Measurements from ENCODE around the gene SPDYE4.

Gene SPDYE4

DNA sequence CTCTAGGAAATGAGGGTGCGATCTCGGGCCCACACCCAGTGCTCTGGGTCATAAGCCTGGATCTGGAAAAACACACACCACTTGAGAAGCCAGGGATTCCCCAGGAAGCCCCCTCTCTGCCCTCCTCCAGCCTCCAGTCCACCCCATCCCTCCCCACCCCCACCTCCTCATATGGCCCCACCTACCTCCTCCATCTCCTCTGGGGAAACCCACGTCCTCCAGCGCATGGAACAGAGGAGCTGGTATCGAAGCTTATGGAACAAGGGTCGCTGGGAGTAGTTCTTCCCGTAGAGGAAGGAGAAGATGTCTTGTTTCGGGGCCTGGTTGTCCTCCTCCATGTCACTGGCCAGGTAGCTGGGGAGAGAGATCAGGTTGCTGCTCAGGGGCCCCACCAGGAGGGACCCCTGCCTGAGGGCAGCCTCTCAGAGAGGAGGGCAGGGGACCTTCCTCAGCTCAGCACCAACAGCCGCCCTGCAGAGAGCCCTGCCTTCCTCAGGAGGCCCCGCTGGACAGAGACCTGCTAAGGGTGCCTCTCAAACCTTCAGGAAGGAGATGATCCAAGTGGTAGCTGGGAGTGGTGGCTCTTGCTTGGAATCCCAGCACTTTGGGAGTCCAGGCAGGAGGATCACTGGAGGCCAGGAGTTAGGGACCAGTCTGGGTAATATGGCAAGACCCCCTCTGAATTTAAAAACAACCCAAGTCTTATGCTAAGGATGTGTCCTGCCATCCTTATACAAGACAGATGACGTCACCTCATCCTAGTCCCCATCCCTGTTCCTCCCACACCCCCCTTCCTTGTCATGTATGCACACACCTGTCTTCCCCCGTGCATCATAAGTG, 5.0 kb downstream of the SPDYE4 start:
- no peaks in the 10 kb centered on the region for H3K4me1 ChIP-seq (ENCODE audit: control insufficient read depth, insufficient read depth, low read length)
- no CpG with 5 or more reads among the region's 12 CpGs for WGBS (ENCODE audit: insufficient coverage, insufficient read length)
- H3K27ac ChIP-seq (ENCODE audit: low read length), result no peak overlapping the region
- DNase-seq (ENCODE audit: low read depth, low spot score), result no peak
- H3K9me3 ChIP-seq (ENCODE audit: control insufficient read depth, insufficient read depth, low read length), result no peaks in the 10 kb centered on the region
- no peak overlapping the region for H3K4me3 ChIP-seq (ENCODE audit: low read length)
- no peaks in the 10 kb centered on the region for H3K27me3 ChIP-seq (ENCODE audit: control insufficient read depth, insufficient read depth, low read length)
- no peaks in the 10 kb centered on the region for H3K36me3 ChIP-seq (ENCODE audit: control insufficient read depth, insufficient read depth, low read length)

DNA sequence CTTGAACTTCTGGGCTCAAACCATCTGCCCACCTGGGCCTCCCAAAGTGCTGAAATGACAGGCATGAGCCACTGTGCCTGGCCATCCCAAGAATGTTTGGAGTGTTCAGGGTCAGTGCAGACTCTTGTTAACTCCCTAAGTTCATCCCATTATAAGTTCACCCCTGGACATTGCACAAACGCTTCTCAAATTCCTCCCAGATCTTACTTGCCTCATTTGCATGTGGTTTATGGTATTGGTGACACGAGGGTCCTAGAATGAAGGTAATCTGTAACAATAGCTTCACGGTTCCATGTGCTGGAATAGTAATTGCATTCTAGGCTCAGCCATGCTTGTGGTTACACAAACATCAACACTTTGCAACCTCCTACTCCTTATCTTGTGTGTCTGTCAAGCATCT, 8.7 kb downstream of the SPDYE4 start:
- H3K27ac ChIP-seq (ENCODE audit: low read length), result no peak overlapping the region
- H3K4me3 ChIP-seq (ENCODE audit: low read length), result no peak overlapping the region
- no peaks in the 10 kb centered on the region for H3K9me3 ChIP-seq (ENCODE audit: control insufficient read depth, insufficient read depth, low read length)
- no peaks in the 10 kb centered on the region for H3K36me3 ChIP-seq (ENCODE audit: control insufficient read depth, insufficient read depth, low read length)
- no peaks in the 10 kb centered on the region for H3K4me1 ChIP-seq (ENCODE audit: control insufficient read depth, insufficient read depth, low read length)
- no peak for DNase-seq (ENCODE audit: low read depth, low spot score)
- WGBS (ENCODE audit: insufficient coverage, insufficient read length), result no CpG with 5 or more reads among the region's 3 CpGs
- no peaks in the 10 kb centered on the region for H3K27me3 ChIP-seq (ENCODE audit: control insufficient read depth, insufficient read depth, low read length)

DNA sequence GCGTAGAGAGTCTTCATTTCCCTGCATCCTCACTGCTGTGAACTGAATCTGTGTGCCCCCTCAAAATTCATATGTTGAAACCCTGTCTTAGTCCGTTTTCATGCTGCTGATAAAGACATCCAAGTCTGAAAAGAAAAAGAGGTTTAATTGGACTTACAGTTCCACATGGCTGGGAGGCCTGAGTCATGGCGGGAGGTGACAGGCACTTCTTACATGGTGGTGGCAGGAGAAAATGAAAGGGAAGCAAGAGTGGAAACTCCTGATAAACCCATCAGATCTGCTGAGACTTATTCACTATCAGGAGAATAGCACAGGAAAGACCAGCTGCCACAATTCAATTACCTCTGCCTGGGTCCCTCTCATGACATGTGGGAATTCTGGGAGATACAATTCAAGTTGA, 10.6 kb downstream of the SPDYE4 start:
- Histone ChIP-seq H3K9me3 (ENCODE audit: control insufficient read depth, insufficient read depth, low read length) (no peaks in the 10 kb centered on the region), H3K27me3 (ENCODE audit: control insufficient read depth, insufficient read depth, low read length) (no peaks in the 10 kb centered on the region), H3K36me3 (ENCODE audit: control insufficient read depth, insufficient read depth, low read length) (no peaks in the 10 kb centered on the region), H3K27ac (ENCODE audit: low read length) (no peak overlapping the region), H3K4me3 (ENCODE audit: low read length) (no peak overlapping the region), H3K4me1 (ENCODE audit: control insufficient read depth, insufficient read depth, low read length) (no peaks in the 10 kb centered on the region)
- no CpG with 5 or more reads among the region's 3 CpGs for WGBS (ENCODE audit: insufficient coverage, insufficient read length)
- DNase-seq (ENCODE audit: low read depth, low spot score), result no peak

DNA sequence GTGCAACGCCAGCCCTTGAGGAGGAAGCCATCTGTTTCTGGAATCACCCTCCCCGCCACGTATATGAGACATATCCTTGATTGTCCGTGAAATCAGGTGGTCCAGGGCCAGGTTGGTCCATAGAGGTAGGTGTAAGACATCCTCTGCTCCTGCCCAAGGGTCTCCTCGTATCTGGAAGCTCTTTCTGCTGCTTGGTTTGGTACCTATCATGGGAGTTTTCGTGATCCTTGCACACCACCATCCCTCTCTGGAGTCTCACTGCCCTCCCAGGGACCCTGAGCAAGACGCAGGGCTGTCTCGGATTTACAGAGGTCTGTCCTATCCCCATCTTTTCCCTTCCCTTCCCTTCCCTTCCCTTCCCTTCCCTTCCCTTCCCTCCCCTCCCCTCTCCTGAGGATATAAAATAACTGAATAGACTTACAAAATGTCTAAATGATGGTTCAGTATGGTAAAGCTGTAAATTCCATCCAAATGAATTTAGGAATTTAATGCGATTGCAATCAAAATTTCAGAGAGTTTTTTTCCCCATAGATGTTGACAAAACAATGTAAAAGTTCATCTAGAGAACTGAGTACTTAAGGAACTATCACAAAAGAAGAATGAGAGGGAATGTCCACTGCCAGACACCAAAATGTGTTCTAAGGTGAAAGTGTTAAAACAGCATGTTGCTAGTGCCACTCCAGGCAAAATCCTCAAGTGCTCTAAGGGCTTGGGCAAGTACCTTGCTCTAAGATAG, 11.7 kb downstream of the SPDYE4 start:
- no peaks in the 10 kb centered on the region for H3K27me3 ChIP-seq (ENCODE audit: control insufficient read depth, insufficient read depth, low read length)
- no peaks in the 10 kb centered on the region for H3K9me3 ChIP-seq (ENCODE audit: control insufficient read depth, insufficient read depth, low read length)
- H3K4me3 ChIP-seq (ENCODE audit: low read length), result peak overlapping the region; percentile 68; the same call in 1 of the 2 replicates
- DNase-seq (ENCODE audit: low read depth, low spot score), result peak; percentile 11
- no peaks in the 10 kb centered on the region for H3K36me3 ChIP-seq (ENCODE audit: control insufficient read depth, insufficient read depth, low read length)
- no CpG with 5 or more reads among the region's 9 CpGs for WGBS (ENCODE audit: insufficient coverage, insufficient read length)
- H3K27ac ChIP-seq (ENCODE audit: low read length), result no peak overlapping the region
- no peaks in the 10 kb centered on the region for H3K4me1 ChIP-seq (ENCODE audit: control insufficient read depth, insufficient read depth, low read length)

DNA sequence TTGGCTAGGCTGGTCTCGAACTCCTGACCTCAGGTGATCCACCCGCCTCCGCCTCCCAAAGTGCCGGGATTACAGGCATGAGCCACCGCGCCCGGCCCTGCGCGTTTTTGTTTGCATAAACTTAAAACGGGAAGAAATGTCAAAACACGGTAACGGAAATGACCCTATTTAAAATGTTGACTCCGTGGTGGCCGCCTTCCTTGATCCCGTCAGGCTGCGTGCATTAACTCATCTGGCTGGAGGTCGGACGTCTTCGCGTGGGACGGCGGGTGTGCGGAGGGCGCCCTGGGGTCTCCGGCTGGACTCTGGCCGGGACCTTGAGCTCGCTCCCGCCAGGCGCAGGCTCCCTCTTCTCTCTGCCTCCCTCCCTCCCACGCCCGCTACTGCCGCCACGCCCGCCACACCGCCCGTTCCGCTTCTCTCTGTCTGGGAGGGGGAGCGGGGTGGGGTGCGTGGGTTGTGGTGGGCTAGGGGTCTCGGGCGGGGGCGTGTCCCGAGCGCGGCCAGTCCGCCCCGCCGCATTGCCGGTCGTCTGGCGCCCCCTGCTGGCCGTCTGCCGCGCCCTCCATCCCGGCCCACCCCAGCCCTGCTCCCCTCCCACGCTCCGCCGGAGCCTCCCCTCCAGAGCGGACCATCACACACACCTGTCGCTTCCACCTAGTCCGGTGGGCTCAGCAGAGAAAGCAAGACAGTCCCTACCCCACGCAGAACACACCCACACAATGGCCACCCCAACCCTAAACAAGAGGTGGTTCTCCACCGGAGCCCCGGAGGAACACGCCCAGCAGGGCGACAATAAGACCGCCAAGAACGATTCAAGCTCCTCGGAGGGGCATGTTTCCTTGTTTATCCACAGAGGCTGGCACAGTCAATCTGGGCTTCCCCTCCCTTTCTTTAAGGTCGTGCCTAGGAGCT, 12.5 kb downstream of the SPDYE4 start:
- no CpG with 5 or more reads among the region's 70 CpGs for WGBS (ENCODE audit: insufficient coverage, insufficient read length)
- H3K27me3 ChIP-seq (ENCODE audit: control insufficient read depth, insufficient read depth, low read length), result no peaks in the 10 kb centered on the region
- H3K4me3 ChIP-seq (ENCODE audit: low read length), result peak overlapping the region; percentile 68; the same call in 1 of the 2 replicates
- H3K4me1 ChIP-seq (ENCODE audit: control insufficient read depth, insufficient read depth, low read length), result no peaks in the 10 kb centered on the region
- H3K36me3 ChIP-seq (ENCODE audit: control insufficient read depth, insufficient read depth, low read length), result no peaks in the 10 kb centered on the region
- no peaks in the 10 kb centered on the region for H3K9me3 ChIP-seq (ENCODE audit: control insufficient read depth, insufficient read depth, low read length)
- H3K27ac ChIP-seq (ENCODE audit: low read length), result no peak overlapping the region
- peak; percentile 11 for DNase-seq (ENCODE audit: low read depth, low spot score)

DNA sequence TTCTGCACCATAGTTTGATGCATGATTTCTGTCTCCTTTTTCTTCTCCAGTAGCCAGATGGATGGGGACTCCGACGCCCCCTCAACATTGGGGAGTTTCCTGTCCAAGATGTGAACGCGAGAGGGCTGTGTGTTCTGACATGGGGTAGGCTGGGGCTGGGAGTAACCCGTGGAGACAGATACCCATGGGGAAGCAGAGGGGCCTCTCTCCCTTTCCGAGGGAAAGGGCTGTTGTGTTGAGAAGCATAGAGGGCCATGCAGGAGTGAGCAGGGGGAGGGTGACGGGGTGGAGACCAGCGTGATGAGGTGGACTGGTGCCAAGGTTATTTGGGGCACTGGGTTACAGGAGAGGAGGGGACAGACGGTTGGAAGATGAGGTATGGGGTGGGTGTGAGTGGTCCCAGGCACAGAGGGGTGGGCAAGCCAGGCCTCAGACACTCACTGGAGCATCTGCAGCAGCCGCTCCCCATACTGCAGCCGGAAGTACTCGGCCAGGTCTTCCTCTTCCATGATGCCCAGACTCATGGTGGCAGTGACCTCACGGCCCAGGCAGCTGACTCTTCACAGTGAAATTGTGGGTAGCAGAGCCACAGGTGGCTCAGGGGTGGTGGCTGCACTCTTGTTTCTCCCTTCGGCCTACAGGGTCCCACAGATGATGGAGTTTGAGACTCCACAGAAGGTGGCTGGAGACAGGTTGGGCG, 14.1 kb downstream of the SPDYE4 start:
- H3K9me3 ChIP-seq (ENCODE audit: control insufficient read depth, insufficient read depth, low read length), result no peaks in the 10 kb centered on the region
- no peaks in the 10 kb centered on the region for H3K4me1 ChIP-seq (ENCODE audit: control insufficient read depth, insufficient read depth, low read length)
- no peaks in the 10 kb centered on the region for H3K36me3 ChIP-seq (ENCODE audit: control insufficient read depth, insufficient read depth, low read length)
- H3K4me3 ChIP-seq (ENCODE audit: low read length), result no peak overlapping the region
- H3K27me3 ChIP-seq (ENCODE audit: control insufficient read depth, insufficient read depth, low read length), result no peaks in the 10 kb centered on the region
- no CpG with 5 or more reads among the region's 15 CpGs for WGBS (ENCODE audit: insufficient coverage, insufficient read length)
- no peak for DNase-seq (ENCODE audit: low read depth, low spot score)
- H3K27ac ChIP-seq (ENCODE audit: low read length), result no peak overlapping the region

DNA sequence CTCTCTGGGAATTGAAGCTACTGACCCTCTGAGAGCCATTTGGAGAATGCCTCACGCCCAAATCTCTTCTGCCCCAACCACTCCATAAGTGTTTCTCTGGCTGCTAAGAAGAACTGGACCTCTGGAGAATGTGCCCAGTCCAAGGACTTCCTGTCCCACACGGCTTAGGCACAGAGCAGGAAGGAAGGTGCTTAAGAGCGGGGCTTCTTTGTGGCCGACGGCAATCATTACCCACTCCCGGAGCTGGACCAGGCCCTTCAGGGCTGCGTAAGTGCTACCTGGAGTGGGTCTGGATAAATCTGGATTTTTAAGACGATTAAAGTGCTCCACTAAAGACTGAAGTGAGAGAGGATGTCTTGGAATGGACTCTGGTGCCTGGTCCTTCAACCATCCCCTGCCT, 15.5 kb downstream of the SPDYE4 start:
- no peak for DNase-seq (ENCODE audit: low read depth, low spot score)
- H3K9me3 ChIP-seq (ENCODE audit: control insufficient read depth, insufficient read depth, low read length), result no peaks in the 10 kb centered on the region
- no CpG with 5 or more reads among the region's 8 CpGs for WGBS (ENCODE audit: insufficient coverage, insufficient read length)
- 0 out of 2 replicates have a peak, but pooled peaks cover 1% of the 10 kb centered on the region for H3K4me1 ChIP-seq (ENCODE audit: control insufficient read depth, insufficient read depth, low read length)
- H3K27me3 ChIP-seq (ENCODE audit: control insufficient read depth, insufficient read depth, low read length), result no peaks in the 10 kb centered on the region
- no peak overlapping the region for H3K27ac ChIP-seq (ENCODE audit: low read length)
- no peak overlapping the region for H3K4me3 ChIP-seq (ENCODE audit: low read length)
- no peaks in the 10 kb centered on the region for H3K36me3 ChIP-seq (ENCODE audit: control insufficient read depth, insufficient read depth, low read length)

DNA sequence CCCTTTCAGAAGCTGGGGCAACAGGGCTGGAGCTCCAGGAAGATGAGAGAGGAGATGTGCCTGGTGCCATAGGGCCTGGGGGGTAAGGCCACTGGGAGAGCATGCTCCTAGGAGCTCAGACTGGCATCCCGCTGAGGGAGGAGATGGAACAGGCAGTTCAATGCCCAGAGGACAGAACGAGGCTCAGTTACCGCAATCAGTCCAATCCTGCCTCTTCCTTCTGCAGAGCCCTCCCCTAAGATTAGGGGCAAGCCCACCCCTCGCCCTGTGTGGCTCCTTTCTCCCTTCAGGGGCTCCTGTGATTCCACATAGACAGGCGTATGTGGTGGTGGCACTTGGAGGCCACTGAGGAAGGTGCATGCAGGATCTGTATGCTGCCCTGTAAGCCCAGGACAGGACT, 16.1 kb downstream of the SPDYE4 start:
- no peaks in the 10 kb centered on the region for H3K9me3 ChIP-seq (ENCODE audit: control insufficient read depth, insufficient read depth, low read length)
- H3K36me3 ChIP-seq (ENCODE audit: control insufficient read depth, insufficient read depth, low read length), result no peaks in the 10 kb centered on the region
- H3K27ac ChIP-seq (ENCODE audit: low read length), result no peak overlapping the region
- no peak overlapping the region for H3K4me3 ChIP-seq (ENCODE audit: low read length)
- no peak for DNase-seq (ENCODE audit: low read depth, low spot score)
- WGBS (ENCODE audit: insufficient coverage, insufficient read length), result no CpG with 5 or more reads among the region's 5 CpGs
- no peaks in the 10 kb centered on the region for H3K27me3 ChIP-seq (ENCODE audit: control insufficient read depth, insufficient read depth, low read length)
- H3K4me1 ChIP-seq (ENCODE audit: control insufficient read depth, insufficient read depth, low read length), result 0 out of 2 replicates have a peak, but pooled peaks cover 1% of the 10 kb centered on the region

DNA sequence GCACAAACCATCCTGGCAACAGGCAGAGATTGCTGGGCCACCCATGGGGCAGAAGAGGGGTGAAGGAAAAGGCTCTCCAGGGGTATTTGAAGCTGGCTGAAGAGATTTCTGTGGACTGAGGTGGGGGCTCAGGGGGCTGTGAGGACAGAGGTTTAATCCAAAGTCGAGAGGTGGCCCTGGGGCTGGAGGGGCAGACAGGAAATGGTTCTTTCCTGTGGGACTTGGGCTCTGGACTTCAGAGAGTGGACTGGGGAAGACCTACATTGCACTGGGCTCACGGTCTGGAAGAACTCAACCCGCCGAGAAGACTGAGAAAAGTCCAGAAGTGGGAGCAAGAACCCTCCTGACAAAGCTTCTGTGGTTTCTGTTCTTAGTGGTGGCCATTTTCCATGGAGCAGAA, 16.6 kb downstream of the SPDYE4 start:
- H3K4me1 ChIP-seq (ENCODE audit: control insufficient read depth, insufficient read depth, low read length), result 0 out of 2 replicates have a peak, but pooled peaks cover 1% of the 10 kb centered on the region
- WGBS (ENCODE audit: insufficient coverage, insufficient read length), result no CpG with 5 or more reads among the region's 4 CpGs
- DNase-seq (ENCODE audit: low read depth, low spot score), result no peak
- no peaks in the 10 kb centered on the region for H3K9me3 ChIP-seq (ENCODE audit: control insufficient read depth, insufficient read depth, low read length)
- no peak overlapping the region for H3K4me3 ChIP-seq (ENCODE audit: low read length)
- H3K36me3 ChIP-seq (ENCODE audit: control insufficient read depth, insufficient read depth, low read length), result no peaks in the 10 kb centered on the region
- no peak overlapping the region for H3K27ac ChIP-seq (ENCODE audit: low read length)
- H3K27me3 ChIP-seq (ENCODE audit: control insufficient read depth, insufficient read depth, low read length), result no peaks in the 10 kb centered on the region

Data from iPS DF 6.9 (cell line).